A673 (cell line): ENCODE data around the gene GATAD2B. TPM values are rescaled to one million over a fixed set of nuclear protein-coding genes. Genes with fewer than 3 reads are reported as not detected.

Experiments
- BruUV-seq: library from RNA; stranded (reverse); fragments of 400-500 nt; replicated peaks from 2 replicates; lab custom pipeline; 2021; lab: Mats Ljungman, UMichigan
- CTCF ChIA-PET: fragments of 300-600 bp; sonication (Branson Sonifier 250); formaldehyde crosslinking; loops from one replicate; lab custom pipeline; 2022; ENCODE audit warnings: antibody characterized with exemption; lab: Charles Lee
- POLR2A ChIA-PET: fragments of 300-600 bp; sonication (Branson Sonifier 250); formaldehyde crosslinking; loops from one replicate; lab custom pipeline; 2022; ENCODE audit warnings: antibody characterized with exemption; ENCODE audit not compliant: low non-redundant PET; lab: Charles Lee
- DNase-seq: peaks from one replicate; pipeline ENCODE4 v3.0.0-alpha.2; 2015; ENCODE audit warnings: low spot score
- H3K27ac ChIP-seq: fragments of 200-600 bp; sonication (generic); 2 replicates; pipeline ENCODE4 v1.5.1; 2016; ENCODE audit warnings: mixed run types, low read depth, mild to moderate bottlenecking, mixed read lengths, antibody characterized with exemption, low read length; ENCODE audit not compliant: poor library complexity, severe bottlenecking
- H3K27me3 ChIP-seq: fragments of 200-600 bp; sonication (generic); replicated peaks from 2 replicates; pipeline ENCODE4 v1.6.1; 2017; ENCODE audit warnings: mixed run types, low read depth, mild to moderate bottlenecking, mixed read lengths, antibody characterized with exemption, low read length; ENCODE audit not compliant: insufficient read depth, poor library complexity
- H3K36me3 ChIP-seq: fragments of 200-600 bp; sonication (generic); 2 replicates; pipeline ENCODE4 v1.6.1; 2016; ENCODE audit warnings: mixed run types, mild to moderate bottlenecking, mixed read lengths, antibody characterized with exemption, low read length; ENCODE audit not compliant: insufficient read depth, poor library complexity, severe bottlenecking
- H3K4me1 ChIP-seq: fragments of 200-600 bp; sonication (generic); 2 replicates; pipeline ENCODE4 v1.6.1; 2017; ENCODE audit warnings: mixed run types, mild to moderate bottlenecking, mixed read lengths, antibody characterized with exemption, low read length; ENCODE audit not compliant: insufficient read depth, poor library complexity, severe bottlenecking
- H3K4me3 ChIP-seq: fragments of 200-600 bp; sonication (generic); 2 replicates; pipeline ENCODE4 v1.5.1; 2016; ENCODE audit warnings: low read depth, mixed run types, mild to moderate bottlenecking, mixed read lengths, low read length; ENCODE audit not compliant: poor library complexity, severe bottlenecking
- H3K9me3 ChIP-seq: fragments of 200-600 bp; sonication (generic); 2 replicates; pipeline ENCODE4 v1.6.1; 2016; ENCODE audit warnings: mixed run types, low read depth, mild to moderate bottlenecking, mixed read lengths, antibody characterized with exemption, low read length; ENCODE audit not compliant: poor library complexity, severe bottlenecking
- EZH2 ChIP-seq: fragments of 200-600 bp; sonication (generic); IDR thresholded peaks from 2 replicates; pipeline ENCODE4 v1.6.1; 2017; ENCODE audit warnings: borderline replicate concordance, low read depth, mild to moderate bottlenecking, mixed read lengths, antibody characterized with exemption, low read length; ENCODE audit not compliant: poor library complexity, severe bottlenecking
- intact Hi-C: fragments of 100-400 bp; cut with micrococcal nuclease; formaldehyde crosslinking; loops from one replicate; pipeline ENCODE4 v1.10.0; 2022; ENCODE audit not compliant: unreplicated experiment
- total RNA-seq: library from RNA; stranded (reverse); gene quantifications from 2 replicates; pipeline ENCODE4 v1.2.3, GENCODE V29; 2021
- TF ChIP-seq, protein P1 (sequence below): fragments of 300-800, 200-600 bp; sonication (generic); conservative IDR thresholded peaks from 2 replicates; pipeline ENCODE4 v1.5.1; 2017; ENCODE audit warnings: low read depth, mild to moderate bottlenecking, antibody characterized with exemption, low read length, moderate library complexity, mixed read lengths

The GATAD2B gene
- total RNA-seq, 1 experiment from 2014 or later = 58.8 TPM

- Histone ChIP-seq H3K4me3 (no peak overlapping the region), H3K36me3 (peaks cover 52% of the 10 kb centered on the region), H3K27me3 (no peaks in the 10 kb centered on the region), H3K27ac (no peak overlapping the region), H3K9me3 (no peaks in the 10 kb centered on the region), H3K4me1 (peaks cover 11% of the 10 kb centered on the region)
- no peak for TF ChIP-seq EZH2
- TF ChIP-seq, protein P1, sequence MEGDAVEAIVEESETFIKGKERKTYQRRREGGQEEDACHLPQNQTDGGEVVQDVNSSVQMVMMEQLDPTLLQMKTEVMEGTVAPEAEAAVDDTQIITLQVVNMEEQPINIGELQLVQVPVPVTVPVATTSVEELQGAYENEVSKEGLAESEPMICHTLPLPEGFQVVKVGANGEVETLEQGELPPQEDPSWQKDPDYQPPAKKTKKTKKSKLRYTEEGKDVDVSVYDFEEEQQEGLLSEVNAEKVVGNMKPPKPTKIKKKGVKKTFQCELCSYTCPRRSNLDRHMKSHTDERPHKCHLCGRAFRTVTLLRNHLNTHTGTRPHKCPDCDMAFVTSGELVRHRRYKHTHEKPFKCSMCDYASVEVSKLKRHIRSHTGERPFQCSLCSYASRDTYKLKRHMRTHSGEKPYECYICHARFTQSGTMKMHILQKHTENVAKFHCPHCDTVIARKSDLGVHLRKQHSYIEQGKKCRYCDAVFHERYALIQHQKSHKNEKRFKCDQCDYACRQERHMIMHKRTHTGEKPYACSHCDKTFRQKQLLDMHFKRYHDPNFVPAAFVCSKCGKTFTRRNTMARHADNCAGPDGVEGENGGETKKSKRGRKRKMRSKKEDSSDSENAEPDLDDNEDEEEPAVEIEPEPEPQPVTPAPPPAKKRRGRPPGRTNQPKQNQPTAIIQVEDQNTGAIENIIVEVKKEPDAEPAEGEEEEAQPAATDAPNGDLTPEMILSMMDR = no peak
- BruUV-seq = no TSS peak
- intact Hi-C loops = loop anchor here (10.0 kb wide), 1 partner anchor 256 kb away; no protein-coding TSS in a partner anchor
- no peak for DNase-seq
- CTCF ChIA-PET = interaction anchor here (0.7 kb wide), 1 partner anchor 614 kb away, joined by 4 read pairs; no protein-coding TSS in a partner anchor
- POLR2A ChIA-PET = no interaction called here
These were observed 151.5 kb downstream of the GATAD2B start for GRCh38 chr1:153771261-153771660.

GRCh38 chr1:153770797-153771196, 152.0 kb downstream of the GATAD2B start:
- no peaks in the 10 kb centered on the region for H3K9me3 ChIP-seq
- CTCF ChIA-PET = no interaction called here
- no peak for DNase-seq
- H3K36me3 ChIP-seq = peaks cover 55% of the 10 kb centered on the region
- H3K4me3 ChIP-seq = no peak overlapping the region
- BruUV-seq = no TSS peak
- no peak overlapping the region for H3K27ac ChIP-seq
- TF ChIP-seq, protein P1 = no peak
- TF ChIP-seq EZH2 = no peak
- no peaks in the 10 kb centered on the region for H3K27me3 ChIP-seq
- peaks cover 6% of the 10 kb centered on the region for H3K4me1 ChIP-seq
- POLR2A ChIA-PET = no interaction called here
- intact Hi-C loops = loop anchor here (10.0 kb wide), 1 partner anchor 256 kb away; no protein-coding TSS in a partner anchor

GRCh38 chr1:153769221-153769620, 153.6 kb downstream of the GATAD2B start:
- Histone ChIP-seq H3K27ac (peak overlapping the region; percentile 16), H3K27me3 (no peaks in the 10 kb centered on the region), H3K9me3 (no peaks in the 10 kb centered on the region), H3K4me1 (no peaks in the 10 kb centered on the region), H3K4me3 (no peak overlapping the region), H3K36me3 (peaks cover 68% of the 10 kb centered on the region)
- TF ChIP-seq, protein P1 = no peak
- TF ChIP-seq EZH2 = no peak
- no TSS peak for BruUV-seq
- intact Hi-C loops = no loop called here
- DNase-seq = no peak
- POLR2A ChIA-PET = interaction anchor here (0.5 to 0.6 kb wide), 2 partner anchors 54 to 224 kb away, joined by 3 to 11 read pairs; no protein-coding TSS in a partner anchor
- CTCF ChIA-PET = no interaction called here
